MG63 (cell line): ENCODE measurements around the gene ELAVL1. TPM values are rescaled to one million over a fixed set of nuclear protein-coding genes. Genes with fewer than 3 reads are reported as not detected.

ENCODE experiments used
- DNase-seq: peaks from one replicate; pipeline ENCODE4 v3.0.0-alpha.2; 2020
- H3K27me3 ChIP-seq: fragments of 250-450 bp; sonication (Bioruptor Pico); 2 replicates; pipeline ENCODE4 v1.5.1; 2020; ENCODE audit warnings: mild to moderate bottlenecking, moderate library complexity
- H3K36me3 ChIP-seq: fragments of 250-450 bp; sonication (Bioruptor Pico); 2 replicates; pipeline ENCODE4 v1.5.1; 2020; ENCODE audit warnings: mild to moderate bottlenecking, moderate library complexity
- H3K4me3 ChIP-seq: fragments of 250-450 bp; sonication (Bioruptor Pico); 2 replicates; pipeline ENCODE4 v1.5.1; 2020; ENCODE audit warnings: mild to moderate bottlenecking, moderate library complexity
- H3K9me3 ChIP-seq: fragments of 250-450 bp; sonication (Bioruptor Pico); 2 replicates; pipeline ENCODE4 v1.5.1; 2020; ENCODE audit warnings: mild to moderate bottlenecking, moderate library complexity
- total RNA-seq: library from RNA; depleted of rRNA; stranded (reverse); fragments of >200 nt; shearing (Covaris generic); gene quantifications from 2 replicates; pipeline ENCODE4 v1.2.3, GENCODE V29; 2014; ENCODE audit warnings: low replicate concordance

Gene ELAVL1
- total RNA-seq, 1 experiment from 2014 or later: 118 TPM

DNA sequence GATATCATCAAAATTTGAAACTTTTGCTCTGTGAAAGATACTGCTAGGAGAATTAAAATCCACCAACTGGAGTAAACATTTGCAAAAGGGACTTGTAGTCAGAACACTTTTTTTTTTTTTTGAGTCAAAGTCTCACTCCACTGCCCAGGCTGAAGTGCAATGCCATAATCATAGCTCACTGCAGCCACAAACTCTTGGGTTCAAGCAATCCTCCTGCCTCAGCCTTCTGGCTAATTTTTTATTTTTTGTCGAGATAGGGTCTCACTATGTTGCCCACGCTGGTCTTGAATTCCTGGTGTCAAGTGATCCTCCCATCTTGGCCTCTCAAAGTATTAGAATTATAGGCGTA lies 9.7 kb downstream of the ELAVL1 start:
- H3K4me3 ChIP-seq: no peak overlapping the region
- no peak for DNase-seq
- H3K9me3 ChIP-seq: no peaks in the 10 kb centered on the region
- H3K27me3 ChIP-seq: no peaks in the 10 kb centered on the region
- peaks cover 73% of the 10 kb centered on the region for H3K36me3 ChIP-seq

DNA sequence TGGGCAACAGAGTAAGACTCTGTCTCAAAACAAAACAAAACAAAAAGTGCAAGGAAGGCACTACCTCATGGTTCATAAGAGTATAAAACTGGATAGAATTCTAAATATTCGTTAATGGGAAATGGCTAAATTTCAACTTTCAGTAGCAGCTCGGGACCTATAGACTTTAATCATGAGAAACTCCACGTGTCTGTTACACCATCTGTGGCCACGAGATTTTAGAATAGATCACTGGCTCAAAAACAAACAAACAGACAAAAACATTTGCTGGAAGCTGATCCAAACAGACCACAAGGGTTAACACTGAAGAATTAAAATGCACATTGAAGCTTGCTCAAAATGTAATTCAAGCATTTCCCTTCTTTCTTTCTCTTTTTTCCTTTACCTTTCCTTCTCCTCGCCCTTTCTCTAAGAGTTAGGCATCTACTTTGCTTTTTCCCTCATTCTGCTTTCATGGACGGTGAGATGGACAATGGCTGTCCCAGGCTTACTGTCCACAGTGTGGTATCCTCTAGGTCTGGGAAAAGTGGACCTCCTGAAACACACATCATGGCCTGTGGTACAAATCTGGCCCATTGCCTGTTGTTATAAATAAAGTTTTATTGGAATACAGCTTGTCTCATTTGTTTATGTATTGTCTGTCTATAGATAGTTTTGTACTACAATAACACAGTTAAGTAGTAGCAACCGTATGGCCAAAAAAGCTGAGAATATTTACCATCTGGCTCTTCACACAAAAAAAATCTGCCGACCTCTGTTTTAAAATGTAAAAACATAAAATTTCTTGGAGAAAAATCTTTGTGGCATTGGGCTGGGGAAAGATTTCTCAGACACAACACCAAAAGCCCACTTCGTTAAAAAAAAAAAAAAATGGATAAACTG lies 10.3 kb downstream of the ELAVL1 start:
- Histone ChIP-seq H3K27me3 (no peaks in the 10 kb centered on the region), H3K9me3 (no peaks in the 10 kb centered on the region), H3K4me3 (no peak overlapping the region), H3K36me3 (peaks cover 73% of the 10 kb centered on the region)
- no peak for DNase-seq

DNA sequence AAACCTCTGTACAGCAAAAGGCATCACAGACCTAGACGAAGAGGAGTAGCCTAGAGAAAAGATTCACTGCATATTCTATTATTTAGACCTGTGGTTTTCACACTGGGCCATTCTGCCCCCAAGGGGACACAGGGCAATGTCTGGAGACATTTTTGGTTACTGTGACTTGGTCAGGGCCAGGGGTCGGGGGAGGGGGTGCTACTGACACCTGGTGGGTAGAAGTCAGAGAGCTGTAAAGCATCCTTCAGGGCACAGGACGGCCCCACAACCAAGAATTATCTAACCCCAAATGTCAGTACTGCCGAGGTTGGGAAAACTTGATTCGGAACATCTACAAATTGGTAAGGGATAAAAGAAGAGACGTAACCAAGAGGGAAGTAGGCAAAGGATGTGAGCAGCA lies 11.3 kb downstream of the ELAVL1 start:
- Histone ChIP-seq H3K36me3 (peaks cover 73% of the 10 kb centered on the region), H3K9me3 (no peaks in the 10 kb centered on the region), H3K4me3 (no peak overlapping the region), H3K27me3 (no peaks in the 10 kb centered on the region)
- DNase-seq: no peak

DNA sequence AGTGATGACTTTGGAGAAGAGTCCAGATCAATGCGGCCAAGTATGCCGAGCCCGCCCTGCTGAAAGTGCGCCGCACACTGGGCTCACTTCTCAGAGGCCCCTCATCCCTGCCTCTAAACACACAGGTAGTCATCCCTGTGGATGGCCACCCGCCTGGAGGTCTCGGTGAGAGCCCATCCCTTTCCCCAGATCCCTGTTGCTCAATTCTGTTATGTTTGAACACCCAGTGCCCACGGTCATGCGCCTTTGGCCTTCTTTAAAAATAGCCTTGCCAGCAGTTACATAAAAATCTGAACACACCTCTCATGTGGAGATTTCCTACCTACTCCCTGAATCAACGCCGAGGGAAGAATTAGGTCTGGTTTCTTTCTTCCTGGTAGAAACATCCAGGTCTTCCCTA lies 11.9 kb downstream of the ELAVL1 start:
- DNase-seq: no peak

DNA sequence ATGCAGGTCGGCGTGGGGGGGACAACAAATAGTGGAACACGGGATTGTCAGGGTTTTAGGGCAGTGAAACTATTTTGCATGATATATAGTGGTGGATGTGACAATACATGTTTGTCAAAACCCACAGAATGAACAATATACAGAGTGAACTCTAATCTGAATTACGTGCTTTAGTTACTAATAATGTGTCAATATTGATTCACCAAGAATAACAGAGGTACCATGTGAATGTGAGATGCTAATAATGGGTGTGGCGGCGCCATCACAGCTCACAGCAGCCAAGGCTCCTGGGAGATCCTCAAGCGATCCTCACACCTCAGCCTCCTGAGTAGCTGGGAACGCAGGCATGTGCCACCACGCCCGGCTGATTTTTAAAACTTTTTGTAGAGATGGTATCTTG lies 12.9 kb downstream of the ELAVL1 start:
- Histone ChIP-seq H3K9me3 (no peaks in the 10 kb centered on the region), H3K4me3 (no peak overlapping the region), H3K27me3 (no peaks in the 10 kb centered on the region), H3K36me3 (peaks cover 74% of the 10 kb centered on the region)
- no peak for DNase-seq

More for the DNA sequence above, 11.9 kb downstream of the ELAVL1 start:
- no peaks in the 10 kb centered on the region for H3K27me3 ChIP-seq
- no peaks in the 10 kb centered on the region for H3K9me3 ChIP-seq
- H3K36me3 ChIP-seq: peaks cover 73% of the 10 kb centered on the region
- H3K4me3 ChIP-seq: no peak overlapping the region

DNA sequence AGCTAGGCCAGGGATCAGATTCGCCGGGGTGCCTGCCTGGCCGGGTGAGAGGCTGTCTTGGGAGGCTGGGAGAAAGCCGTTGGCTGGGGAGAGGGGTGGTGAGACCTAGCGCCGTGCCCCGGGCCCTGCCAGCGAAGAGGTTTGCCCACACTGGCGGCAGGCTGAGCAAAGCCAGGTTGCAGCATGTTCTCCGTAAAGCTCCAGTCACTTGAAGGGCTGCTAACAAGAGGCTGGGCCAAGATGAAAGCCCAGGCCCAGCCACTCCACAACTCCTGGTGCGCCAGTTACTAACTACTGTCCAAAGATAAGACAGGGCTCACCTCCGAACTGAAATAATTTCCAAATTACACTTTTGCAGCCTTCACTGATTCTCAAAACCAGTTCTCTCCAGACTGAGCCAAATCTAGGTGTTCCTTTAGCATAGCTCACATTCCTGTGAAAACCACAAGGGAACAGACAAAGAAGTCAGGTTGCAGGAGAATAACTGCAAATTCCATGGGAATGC lies 16.3 kb downstream of the ELAVL1 start:
- Histone ChIP-seq H3K27me3 (no peaks in the 10 kb centered on the region), H3K4me3 (no peak overlapping the region), H3K36me3 (peaks cover 94% of the 10 kb centered on the region), H3K9me3 (no peaks in the 10 kb centered on the region)
- no peak for DNase-seq

DNA sequence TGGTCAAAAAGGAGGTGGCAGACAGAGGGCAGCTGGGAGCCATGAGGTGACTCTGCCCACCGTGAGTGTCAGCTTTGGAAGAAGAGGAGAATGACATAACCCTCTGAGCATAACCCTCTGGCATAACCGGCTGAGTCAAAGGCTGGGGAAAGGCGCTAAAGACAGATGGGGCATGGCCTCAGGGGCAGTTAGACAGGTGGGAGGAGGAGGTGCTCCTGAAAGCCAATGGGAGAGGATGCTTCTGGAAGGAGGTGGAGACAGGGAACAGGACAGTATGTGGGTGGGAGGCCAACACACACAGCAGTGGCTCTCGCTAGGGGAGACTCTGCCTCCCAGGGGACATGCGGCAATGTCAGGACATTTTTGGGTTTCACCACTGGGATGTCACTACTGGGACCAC lies 17.1 kb downstream of the ELAVL1 start:
- H3K9me3 ChIP-seq: no peaks in the 10 kb centered on the region
- peaks cover 96% of the 10 kb centered on the region for H3K36me3 ChIP-seq
- DNase-seq: no peak

DNA sequence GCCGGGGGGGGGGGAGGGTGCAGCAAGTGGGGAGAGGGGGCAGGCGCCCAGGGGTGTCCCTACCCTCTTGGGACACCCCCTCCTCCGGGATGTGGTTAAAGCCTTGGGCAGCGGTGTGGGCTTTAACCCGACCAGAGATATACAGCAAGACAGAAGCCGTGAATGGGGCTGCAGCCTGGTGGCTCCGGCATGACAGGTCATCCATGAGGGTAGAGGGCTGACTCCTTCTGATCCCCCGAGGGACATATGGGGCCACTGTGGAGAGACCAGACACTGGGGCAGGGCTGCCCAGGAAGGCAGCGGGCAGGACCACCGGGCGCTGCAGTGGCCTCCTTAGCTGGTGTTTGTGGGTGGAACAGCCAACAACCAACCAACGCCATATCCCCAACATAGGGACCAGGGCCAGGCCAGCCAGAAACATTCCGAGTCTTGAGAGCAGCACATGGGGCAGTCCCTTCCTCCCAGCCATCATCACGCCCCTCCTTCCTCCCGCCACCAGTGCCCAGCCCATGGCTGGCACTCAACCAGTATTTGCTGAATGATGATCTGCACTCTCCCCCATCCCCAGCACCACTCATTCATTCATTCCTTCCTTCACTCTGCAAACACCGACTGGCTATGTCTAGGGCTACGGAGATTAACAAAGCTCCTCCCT lies 18.2 kb downstream of the ELAVL1 start:
- H3K27me3 ChIP-seq: no peaks in the 10 kb centered on the region
- DNase-seq: no peak
- H3K36me3 ChIP-seq: peaks cover 98% of the 10 kb centered on the region

More for the DNA sequence above, 17.1 kb downstream of the ELAVL1 start:
- H3K27me3 ChIP-seq: no peaks in the 10 kb centered on the region
- H3K4me3 ChIP-seq: no peak overlapping the region

DNA sequence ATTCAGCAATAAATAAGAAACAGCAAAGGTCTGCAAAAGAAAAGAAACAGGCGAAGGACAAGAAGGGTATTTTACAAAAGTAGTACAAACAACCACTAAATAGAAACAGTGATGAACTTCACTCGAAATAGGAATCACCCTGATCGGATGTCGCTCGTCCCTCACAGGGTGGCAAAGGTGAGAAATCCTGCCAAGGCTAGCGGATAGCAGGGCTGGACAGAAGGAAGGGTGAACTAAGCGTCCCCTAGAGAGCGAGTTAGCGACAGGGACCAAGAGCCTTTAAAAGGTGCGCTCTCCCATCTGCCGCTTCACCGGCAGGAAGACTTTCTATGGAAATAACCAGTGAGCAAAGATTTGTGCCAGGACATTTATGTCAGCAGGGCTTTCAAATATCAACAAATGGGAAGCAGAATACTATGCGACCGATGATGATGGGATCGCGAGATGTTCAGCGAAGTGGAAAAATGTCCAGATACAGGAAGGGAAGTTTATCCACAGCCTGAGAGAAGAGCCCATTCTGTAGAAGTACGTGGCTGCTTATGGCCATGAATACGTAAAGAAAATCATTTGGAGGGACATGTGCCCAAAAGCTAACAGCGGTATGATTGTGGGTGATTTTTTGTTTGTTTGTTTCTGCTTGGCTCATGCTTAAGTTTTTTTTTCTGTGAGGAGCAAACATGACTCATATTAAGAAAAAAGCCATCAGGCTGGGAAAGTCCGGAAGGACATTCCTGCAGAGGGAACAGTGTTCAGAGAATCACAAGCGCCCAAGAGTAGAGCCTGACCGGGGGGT lies 18.9 kb downstream of the ELAVL1 start:
- no peak overlapping the region for H3K4me3 ChIP-seq
- no peaks in the 10 kb centered on the region for H3K9me3 ChIP-seq
- peaks cover 98% of the 10 kb centered on the region for H3K36me3 ChIP-seq
- H3K27me3 ChIP-seq: no peaks in the 10 kb centered on the region
- no peak for DNase-seq

More for the DNA sequence above, 18.2 kb downstream of the ELAVL1 start:
- Histone ChIP-seq H3K4me3 (no peak overlapping the region), H3K9me3 (no peaks in the 10 kb centered on the region)

DNA sequence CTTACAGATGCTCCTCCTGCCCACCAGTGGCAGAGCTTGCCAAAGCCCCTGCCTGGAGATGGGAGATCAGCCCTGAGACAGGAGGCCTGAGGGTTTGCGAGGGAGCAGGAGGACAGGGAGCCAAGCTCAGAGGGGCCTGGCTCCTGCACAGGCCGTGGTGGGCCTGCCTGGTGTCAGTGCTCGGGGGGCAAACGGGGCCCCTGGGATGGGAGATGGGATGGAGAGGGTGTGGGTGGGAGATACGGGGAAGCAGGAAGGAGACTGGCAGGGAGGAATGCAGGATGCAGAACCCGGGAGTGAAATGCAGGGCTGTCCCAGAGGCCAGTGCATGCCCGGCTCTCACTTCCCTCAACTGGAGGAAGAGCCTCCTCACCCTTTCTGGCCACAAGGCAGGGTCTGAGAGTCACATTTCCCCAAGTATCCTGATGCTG lies 19.9 kb downstream of the ELAVL1 start:
- no peak overlapping the region for H3K4me3 ChIP-seq
- H3K27me3 ChIP-seq: no peaks in the 10 kb centered on the region
- peaks cover 96% of the 10 kb centered on the region for H3K36me3 ChIP-seq
- no peak for DNase-seq
- H3K9me3 ChIP-seq: no peaks in the 10 kb centered on the region

DNA sequence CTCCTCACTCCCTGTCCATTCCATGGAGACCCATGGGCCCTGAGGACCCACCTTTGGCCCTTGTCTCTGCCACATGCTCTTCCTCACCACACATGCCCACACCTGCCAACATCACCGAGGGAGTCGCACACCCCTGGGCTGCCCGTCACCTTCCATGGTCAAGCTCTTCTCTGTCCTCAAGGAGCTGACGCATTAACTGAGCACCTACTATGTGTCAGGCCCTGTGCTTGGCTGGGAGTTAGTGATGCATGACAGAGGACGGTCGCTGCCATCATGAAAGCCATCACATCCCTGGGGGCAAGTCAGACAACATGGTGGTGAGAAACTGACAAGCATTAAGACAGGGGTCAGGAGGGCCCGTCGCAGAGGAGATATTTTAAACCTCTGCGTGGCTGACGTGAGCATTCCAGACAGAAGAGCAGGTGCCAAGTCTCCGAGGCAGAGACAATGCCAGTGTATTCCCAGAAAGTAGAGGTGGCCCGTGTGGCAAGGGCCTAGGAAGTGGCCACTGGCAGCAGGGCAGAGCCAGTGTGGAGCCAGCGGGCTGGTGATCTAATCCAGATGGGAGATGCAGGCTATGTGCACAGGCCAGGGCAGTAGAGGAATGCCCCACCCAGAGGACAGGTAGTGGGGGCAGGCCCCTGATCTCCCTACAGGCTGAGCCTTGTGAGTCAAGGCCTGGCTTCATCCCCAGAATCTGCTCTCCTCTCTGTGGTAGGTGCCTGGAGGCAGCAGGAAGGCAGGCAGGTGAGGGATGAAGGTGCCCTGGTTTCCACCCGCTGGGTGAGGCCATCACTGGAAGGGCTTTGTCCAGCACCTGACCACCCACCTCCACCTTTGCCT lies 21.2 kb downstream of the ELAVL1 start:
- Histone ChIP-seq H3K27me3 (no peaks in the 10 kb centered on the region), H3K9me3 (no peaks in the 10 kb centered on the region), H3K36me3 (peaks cover 96% of the 10 kb centered on the region), H3K4me3 (no peak overlapping the region)
- DNase-seq: no peak

DNA sequence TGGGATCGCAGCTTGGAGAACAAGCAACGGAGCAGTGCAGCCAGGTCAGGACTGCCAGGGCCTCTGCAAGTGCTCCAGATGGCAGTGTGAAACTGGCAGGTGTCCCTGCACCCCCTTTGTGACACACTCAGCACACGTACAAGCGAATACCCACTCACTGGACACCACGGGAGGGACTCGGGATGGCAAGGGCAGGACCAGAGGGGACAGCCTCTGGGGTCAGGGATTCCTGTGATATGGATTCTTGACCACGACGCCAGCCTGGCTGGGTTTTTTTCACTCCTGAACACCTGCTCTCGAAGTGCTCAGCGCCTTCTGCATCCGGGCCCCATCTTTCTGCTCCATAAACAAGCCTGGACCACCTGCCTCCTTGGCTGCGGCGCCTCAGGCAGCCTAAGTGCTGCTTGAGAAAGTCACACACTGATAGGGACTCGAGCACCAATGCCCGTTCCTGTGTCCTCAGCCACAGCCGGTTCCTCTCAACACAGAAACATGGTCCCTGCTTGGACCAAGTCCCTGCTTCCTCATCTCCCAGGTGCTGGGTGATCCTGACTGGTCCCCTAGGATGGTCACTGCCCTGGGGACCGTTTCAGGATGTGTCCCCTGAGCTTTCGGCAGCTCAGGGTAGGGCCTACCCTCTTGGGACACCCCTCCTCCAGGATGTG lies 22.0 kb downstream of the ELAVL1 start:
- H3K9me3 ChIP-seq: no peaks in the 10 kb centered on the region
- H3K36me3 ChIP-seq: peaks cover 96% of the 10 kb centered on the region
- no peaks in the 10 kb centered on the region for H3K27me3 ChIP-seq
- no peak overlapping the region for H3K4me3 ChIP-seq
- no peak for DNase-seq

DNA sequence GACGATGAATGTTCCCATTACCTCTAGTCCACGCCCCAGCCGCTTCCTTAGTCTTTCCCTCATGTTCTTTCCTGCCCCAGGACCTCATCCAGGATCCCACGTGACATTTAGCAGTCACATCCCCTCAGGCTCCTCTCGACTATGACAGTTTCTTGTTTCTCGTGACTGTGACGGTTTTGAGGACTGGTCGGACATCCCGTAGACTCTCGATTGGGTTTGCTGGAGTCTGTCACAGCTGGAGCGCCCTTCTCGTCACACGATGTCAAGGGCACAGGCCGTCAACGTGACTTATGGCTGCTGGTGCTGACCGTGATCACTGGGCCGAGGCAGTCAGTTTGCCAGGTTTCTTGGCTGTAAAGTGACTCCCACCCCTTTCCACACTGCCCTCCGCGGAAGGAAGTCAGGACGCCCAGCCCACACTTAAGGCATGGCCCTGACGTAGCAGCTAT lies 22.8 kb downstream of the ELAVL1 start:
- Histone ChIP-seq H3K36me3 (peaks cover 96% of the 10 kb centered on the region), H3K27me3 (no peaks in the 10 kb centered on the region), H3K9me3 (no peaks in the 10 kb centered on the region), H3K4me3 (no peak overlapping the region)
- no peak for DNase-seq

DNA sequence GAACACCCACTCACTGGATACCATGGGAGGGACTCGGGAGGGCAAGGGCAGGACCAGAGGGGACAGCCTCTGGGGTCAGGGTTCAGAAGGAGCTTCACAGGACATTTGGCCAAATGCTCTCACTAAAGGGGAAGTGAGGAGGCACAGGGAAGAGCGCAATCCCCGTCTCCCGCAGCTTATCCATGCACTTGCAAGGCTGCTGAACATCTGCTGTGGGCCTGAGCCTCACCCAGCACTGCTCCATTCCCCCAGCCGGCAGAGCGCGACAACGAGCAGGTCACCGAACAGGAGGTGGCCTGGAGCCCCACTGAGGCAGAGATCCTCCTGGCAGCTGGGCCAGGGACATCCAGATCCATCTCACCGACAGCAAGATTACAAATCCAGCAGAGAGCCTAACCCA lies 23.3 kb downstream of the ELAVL1 start:
- no peak for DNase-seq
- Histone ChIP-seq H3K4me3 (no peak overlapping the region), H3K36me3 (peaks cover 96% of the 10 kb centered on the region), H3K9me3 (no peaks in the 10 kb centered on the region), H3K27me3 (no peaks in the 10 kb centered on the region)

DNA sequence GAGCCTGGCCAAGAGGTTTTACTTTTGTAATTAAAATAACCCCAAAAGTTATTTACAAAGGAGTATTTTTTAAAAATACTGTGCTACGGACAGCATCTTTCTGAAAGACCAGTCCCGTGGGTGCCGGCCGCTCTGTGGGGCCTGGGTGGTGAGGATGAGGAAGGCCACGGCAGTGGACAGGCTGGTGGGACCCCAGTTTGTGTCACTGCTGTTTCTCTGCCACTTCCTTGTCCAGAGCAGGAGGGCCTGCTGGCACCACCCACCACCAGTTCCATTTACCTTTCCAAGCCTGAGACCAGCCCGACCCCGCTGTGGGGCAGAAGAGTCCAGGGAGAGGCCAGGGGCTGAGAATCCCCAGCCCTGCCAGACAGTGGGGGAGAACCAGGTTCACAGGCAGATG lies 23.8 kb downstream of the ELAVL1 start:
- Histone ChIP-seq H3K27me3 (no peaks in the 10 kb centered on the region), H3K4me3 (no peak overlapping the region), H3K36me3 (peaks cover 99% of the 10 kb centered on the region), H3K9me3 (no peaks in the 10 kb centered on the region)
- DNase-seq: no peak

DNA sequence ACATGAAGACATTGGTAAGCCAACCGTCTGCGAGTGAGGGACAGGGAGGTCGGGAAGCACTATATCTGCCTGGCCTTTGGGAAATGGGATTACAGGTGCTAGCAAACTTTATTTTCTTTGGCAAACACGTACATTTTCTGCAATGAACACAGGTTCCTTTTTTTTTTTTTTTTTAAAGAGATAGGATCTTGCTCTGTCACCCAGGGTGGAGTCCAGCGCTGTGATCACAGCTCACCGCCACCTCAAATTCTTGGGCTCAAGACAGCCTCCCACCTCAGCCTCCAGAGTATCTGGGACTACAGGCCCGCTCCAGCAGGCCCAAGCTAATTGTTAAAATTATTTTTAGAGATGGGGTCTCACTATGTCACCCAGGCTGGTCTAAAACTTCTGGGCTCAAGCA lies 24.2 kb downstream of the ELAVL1 start:
- no peaks in the 10 kb centered on the region for H3K27me3 ChIP-seq

More for the DNA sequence above, 24.2 kb downstream of the ELAVL1 start:
- Histone ChIP-seq H3K36me3 (peaks cover 99% of the 10 kb centered on the region), H3K9me3 (no peaks in the 10 kb centered on the region), H3K4me3 (no peak overlapping the region)
- DNase-seq: no peak
